Stimulated activated naive CD8-positive, alpha-beta T cell treated with anti-CD3 and anti-CD28 coated beads, Interleukin-15, amount 100 ng/mL, for 72 hours (primary cell): ENCODE data around the gene SIGLEC10.
"Not testable (repeated sequence)": the region's sequence is repeated elsewhere in the genome, so short reads cannot be mapped to it uniquely, and the experiment has no call there.

Source experiments
- ATAC-seq: fragments of 150-1000 bp; cut with Tn5 transposase; 2 replicates; pipeline ENCODE4 v1.10.0; 2021; ENCODE audit warnings: mild to moderate bottlenecking, moderate library complexity
- DNase-seq, 2 donors: peaks; one replicate each; pipeline ENCODE4 v3.0.0; 2021 to 2022
- H3K27ac Mint-ChIP-seq, 2 donors: one replicate each; pipeline ENCODE4 v1.8.0; 2022; ENCODE audit warnings: mild to moderate bottlenecking in 2 of 2, mixed read lengths in 2 of 2, moderate library complexity in 2 of 2
- H3K27me3 Mint-ChIP-seq: one replicate; pipeline ENCODE4 v1.8.0; 2022; ENCODE audit warnings: mixed read lengths
- H3K4me1 Mint-ChIP-seq: one replicate; pipeline ENCODE4 v1.8.0; 2022; ENCODE audit warnings: mild to moderate bottlenecking, mixed read lengths
- H3K4me3 Mint-ChIP-seq, 2 donors: one replicate each; pipeline ENCODE4 v1.8.0; 2022; ENCODE audit warnings: mild to moderate bottlenecking in 2 of 2, mixed read lengths in 2 of 2, moderate library complexity in 1 of 2
- H3K9me3 Mint-ChIP-seq, 2 donors: one replicate each; pipeline ENCODE4 v1.8.0; 2022; ENCODE audit warnings: mixed read lengths in 2 of 2

The SIGLEC10 gene

DNA sequence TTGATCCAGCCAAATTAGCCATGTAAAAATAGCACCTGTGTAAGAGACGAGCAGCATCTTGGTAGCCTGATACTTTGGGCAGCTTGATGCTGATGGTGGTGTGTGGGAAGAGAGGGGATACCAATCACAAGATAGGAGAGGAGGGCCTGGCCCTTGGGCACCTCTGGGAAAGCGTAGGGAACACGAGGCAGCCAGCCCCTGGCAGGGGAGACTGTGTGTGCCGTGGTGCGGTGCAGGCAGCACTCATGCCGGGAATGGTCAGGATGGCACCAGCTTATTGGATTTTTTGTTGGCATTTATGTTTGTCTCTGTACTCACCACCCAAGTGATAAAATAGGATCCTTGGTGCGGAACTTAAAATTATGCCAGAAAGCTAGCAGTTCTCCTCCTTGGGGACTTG is 30.6 kb upstream of the SIGLEC10 start:
- peaks cover 46% of the 10 kb centered on the region for H3K4me1 Mint-ChIP-seq
- peaks cover 39% of the 10 kb centered on the region for H3K27me3 Mint-ChIP-seq
- H3K9me3 Mint-ChIP-seq = peaks cover 18 to 21% of the 10 kb centered on the region in 2 donors
- ATAC-seq (peak; percentile 33), DNase-seq (no peak)
- H3K4me3 Mint-ChIP-seq = peak overlapping the region; percentile 76 to 87
- H3K27ac Mint-ChIP-seq = peak overlapping the region in 1 of 2 donors; percentile 13

DNA sequence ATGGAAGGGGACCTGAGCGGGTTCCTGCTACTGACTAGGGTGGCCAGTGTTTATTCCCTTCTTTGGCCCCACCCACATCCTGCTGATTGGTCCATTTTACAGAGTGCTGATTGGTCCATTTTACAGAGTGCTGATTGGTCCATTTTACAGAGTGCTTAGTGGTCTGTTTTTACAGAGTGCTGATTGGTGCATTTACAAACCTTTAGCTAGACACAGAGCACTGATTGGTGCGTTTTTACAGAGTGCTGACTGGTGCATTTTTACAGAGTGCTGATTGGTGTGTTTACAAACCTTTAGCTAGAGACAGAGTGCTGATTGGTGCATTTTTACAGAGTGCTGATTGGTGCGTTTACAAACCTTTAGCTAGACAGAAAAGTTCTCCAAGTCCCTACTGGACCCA is 30.1 kb upstream of the SIGLEC10 start:
- Mint-ChIP-seq H3K4me3 (peak overlapping the region in 1 of 2 donors; percentile 87), H3K27me3 (peaks cover 42% of the 10 kb centered on the region), H3K9me3 (peaks cover 18 to 21% of the 10 kb centered on the region in 2 donors), H3K4me1 (peaks cover 51% of the 10 kb centered on the region)
- H3K27ac Mint-ChIP-seq, ATAC-seq, DNase-seq: not testable (repeated sequence)

DNA sequence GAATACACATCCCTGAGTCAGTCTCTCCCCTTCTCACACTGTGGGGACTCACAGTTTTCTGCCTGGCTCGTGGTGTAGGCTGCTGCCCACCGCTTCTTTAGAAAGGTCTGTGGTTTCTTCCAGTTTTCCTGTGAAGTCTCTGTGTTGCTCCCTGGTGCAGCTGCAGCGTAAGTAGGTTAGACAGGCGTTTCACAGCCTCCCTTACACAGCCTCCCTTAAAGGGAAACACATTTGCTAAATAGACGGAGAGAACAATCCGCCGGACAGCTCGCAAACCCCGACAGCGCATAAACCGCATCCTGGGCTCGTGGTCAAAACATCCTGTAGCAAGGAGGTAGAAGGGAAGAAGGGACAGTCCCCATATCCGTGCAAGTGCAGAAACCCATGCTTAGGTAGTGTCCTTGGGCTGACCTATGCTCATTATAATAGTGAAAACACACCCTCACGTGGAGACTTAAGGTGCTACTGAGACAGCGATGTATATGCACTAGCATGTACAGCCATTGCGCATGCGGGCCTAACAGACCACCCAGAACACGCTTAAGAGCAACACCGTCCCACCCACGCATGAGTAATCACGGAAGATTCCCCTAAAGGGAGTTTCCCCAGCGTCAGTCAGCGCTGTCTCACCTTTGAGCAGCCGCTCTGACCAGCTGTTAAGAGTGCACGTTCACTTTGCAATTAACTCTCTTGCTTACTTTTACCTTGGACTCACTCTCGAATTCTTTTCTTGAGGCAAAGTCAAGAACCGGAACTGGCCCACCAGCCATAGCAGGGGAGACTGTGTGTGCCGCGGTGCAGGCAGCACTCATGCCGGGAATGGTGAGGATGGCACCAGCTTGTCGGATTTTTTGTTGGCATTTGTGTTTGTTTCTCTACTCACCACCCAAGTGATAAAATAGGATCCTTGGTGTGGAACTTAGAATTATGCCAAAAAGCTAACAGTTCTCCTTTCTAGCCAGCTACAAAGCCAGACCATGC is 24.3 kb upstream of the SIGLEC10 start:
- peak; percentile 91 to 95 for DNase-seq
- H3K4me1 Mint-ChIP-seq = peaks cover 60% of the 10 kb centered on the region
- H3K27ac Mint-ChIP-seq = peak overlapping the region in 1 of 2 donors; percentile 91
- H3K27me3 Mint-ChIP-seq = peaks cover 52% of the 10 kb centered on the region
- peak overlapping the region; percentile 73 to 74 for H3K4me3 Mint-ChIP-seq
- peaks cover 0 to 2% of the 10 kb centered on the region in 2 donors for H3K9me3 Mint-ChIP-seq
- peak; percentile 95 for ATAC-seq

DNA sequence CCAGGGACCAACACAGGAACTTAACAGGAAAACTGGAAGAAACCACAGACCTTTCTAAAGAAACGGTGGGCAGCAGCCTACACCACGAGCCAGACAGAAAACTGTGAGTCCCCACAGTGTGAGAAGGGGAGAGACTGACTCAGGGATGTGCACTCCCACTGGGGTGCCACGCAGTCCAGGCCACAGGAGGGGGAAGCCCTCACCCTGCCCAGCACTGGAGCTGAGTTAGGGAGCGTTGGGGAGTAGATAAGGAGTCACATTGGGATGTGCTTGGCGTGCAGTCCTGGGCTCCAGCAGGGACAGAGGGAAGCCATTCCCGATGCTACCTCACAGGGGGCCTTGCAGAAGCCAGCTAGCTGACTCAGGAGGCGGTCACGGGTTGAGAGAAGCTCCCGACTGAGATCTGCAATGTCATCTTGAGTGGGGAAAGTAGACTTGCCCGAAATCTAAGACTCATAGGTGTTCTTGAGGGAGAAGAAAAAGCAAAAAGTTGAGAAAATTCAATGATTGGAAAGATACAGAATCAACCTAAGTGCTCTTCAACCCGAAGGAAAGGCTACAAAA is 23.5 kb upstream of the SIGLEC10 start:
- Mint-ChIP-seq H3K4me1 (peaks cover 58% of the 10 kb centered on the region), H3K27ac (peak overlapping the region; percentile 54 to 66), H3K4me3 (peak overlapping the region; percentile 65 to 74), H3K9me3 (no peaks in the 10 kb centered on the region), H3K27me3 (peaks cover 54% of the 10 kb centered on the region)
- ATAC-seq = peak; percentile 8
- peak; percentile 35 to 53 for DNase-seq

DNA sequence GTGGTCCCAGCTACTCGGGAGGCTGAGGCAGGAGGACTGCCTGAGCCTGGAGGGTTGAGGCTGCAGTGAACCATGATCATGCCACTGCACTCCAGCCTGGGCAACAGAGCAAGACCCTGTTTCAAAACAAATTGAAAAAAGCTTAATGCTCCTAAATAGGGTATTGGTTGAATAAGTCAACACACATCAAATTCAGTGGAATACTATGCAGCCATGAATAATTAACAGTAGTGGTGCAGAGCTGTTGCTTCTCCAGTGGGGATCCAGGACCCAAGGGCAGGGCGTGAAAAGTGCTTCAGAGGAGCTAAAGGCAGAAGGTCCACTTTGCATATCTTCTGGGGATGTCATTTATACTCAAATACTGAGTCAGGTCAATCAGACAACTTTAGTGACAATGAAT is 22.6 kb upstream of the SIGLEC10 start:
- ATAC-seq (no peak), DNase-seq (no peak)
- Mint-ChIP-seq H3K4me3 (peak overlapping the region in 1 of 2 donors; percentile 27), H3K4me1 (peaks cover 58% of the 10 kb centered on the region), H3K27ac (peak overlapping the region in 1 of 2 donors; percentile 42), H3K27me3 (peaks cover 46% of the 10 kb centered on the region), H3K9me3 (no peaks in the 10 kb centered on the region)

DNA sequence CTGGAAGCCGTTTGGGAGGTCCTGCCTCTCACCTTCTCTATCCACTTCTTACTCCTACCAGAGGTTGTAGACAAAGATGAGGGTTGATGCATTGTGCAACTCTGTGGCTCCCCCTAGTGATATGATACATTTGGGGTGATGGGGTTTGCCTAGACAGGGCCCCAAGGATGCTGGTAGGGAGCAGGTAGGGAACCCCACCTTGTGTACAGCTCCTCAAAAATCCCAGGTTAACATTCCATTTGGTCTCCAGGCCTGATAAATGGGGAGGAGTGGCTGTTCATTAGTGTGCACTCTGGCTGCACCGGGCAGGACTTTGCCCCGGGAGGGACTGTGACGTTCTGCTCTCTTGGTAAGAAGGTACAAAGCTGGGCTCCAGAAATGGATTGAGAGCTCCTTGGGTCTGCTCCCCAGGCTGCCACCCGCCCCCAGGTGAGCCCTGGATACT is 21.6 kb upstream of the SIGLEC10 start:
- peak; percentile 38 to 44 for DNase-seq
- no peak overlapping the region for H3K27ac Mint-ChIP-seq
- H3K4me1 Mint-ChIP-seq = peaks cover 58% of the 10 kb centered on the region
- H3K9me3 Mint-ChIP-seq = no peaks in the 10 kb centered on the region
- peaks cover 36% of the 10 kb centered on the region for H3K27me3 Mint-ChIP-seq
- ATAC-seq = no peak
- H3K4me3 Mint-ChIP-seq = no peak overlapping the region

DNA sequence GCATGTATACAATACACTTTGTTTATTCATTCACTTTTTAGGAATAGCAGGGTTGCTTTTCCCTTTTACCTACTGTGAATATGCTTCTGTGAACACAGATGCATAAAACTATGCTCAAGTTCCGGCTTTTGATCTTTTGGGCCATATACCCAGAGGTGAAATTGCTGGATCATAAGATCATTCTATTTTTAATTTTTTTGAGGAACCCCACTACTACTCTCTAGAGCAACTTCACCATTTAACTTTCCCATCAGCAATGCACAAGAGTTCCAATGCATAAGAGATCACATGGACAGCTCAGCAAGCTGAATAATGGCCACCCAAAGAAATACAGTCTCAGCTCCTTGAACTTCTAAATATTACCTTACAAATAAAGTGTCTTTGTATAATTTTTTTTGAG is 17.0 kb upstream of the SIGLEC10 start:
- ATAC-seq (no peak), DNase-seq (no peak)
- Mint-ChIP-seq H3K4me1 (peaks cover 16% of the 10 kb centered on the region), H3K4me3 (no peak overlapping the region), H3K27ac (no peak overlapping the region), H3K9me3 (no peaks in the 10 kb centered on the region), H3K27me3 (peaks cover 23% of the 10 kb centered on the region)

DNA sequence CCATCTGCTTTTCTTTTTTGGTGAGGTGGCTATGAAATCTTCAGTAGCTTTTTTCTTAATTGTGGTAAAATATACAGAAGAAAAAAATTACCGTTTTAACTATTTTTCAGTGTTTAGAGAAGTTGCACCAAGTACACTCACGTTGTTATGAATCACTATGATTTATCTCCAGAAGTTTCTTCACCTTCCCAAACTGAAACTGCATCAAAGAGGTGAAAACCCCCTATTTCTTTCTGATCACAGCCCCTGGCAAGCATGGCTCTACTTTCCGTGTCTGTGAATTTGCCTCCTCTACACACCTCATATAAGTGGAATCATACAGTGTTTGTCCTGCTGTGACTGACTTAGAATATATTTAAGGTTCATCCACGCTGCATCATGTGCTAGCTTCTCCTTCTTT is 15.6 kb upstream of the SIGLEC10 start:
- Mint-ChIP-seq H3K4me1 (peaks cover 2% of the 10 kb centered on the region), H3K9me3 (no peaks in the 10 kb centered on the region), H3K27me3 (peaks cover 22% of the 10 kb centered on the region), H3K27ac (no peak overlapping the region), H3K4me3 (no peak overlapping the region)
- DNase-seq (no peak), ATAC-seq (no peak)

DNA sequence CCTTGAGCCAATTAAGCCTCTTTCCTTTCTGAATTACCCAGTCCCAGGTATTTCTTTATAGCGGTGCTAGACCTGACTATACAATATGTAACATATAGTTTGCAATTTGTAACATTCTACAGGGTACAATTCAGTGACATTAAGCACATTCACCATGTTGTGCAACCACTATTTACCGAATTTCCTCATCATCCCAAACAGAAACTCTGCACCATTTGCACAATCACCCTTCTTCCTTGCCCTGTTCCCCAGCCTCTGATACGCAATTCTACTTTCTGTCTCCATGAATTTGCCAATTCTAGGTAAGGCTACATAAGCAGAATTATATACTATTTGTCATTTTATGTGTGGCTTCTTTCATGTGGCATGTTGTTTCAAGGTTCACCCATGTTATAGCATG is 13.7 kb upstream of the SIGLEC10 start:
- H3K27ac Mint-ChIP-seq = no peak overlapping the region
- H3K4me3 Mint-ChIP-seq = no peak overlapping the region
- DNase-seq = no peak
- ATAC-seq = no peak
- no peaks in the 10 kb centered on the region for H3K9me3 Mint-ChIP-seq
- H3K4me1 Mint-ChIP-seq = no peaks in the 10 kb centered on the region
- peaks cover 13% of the 10 kb centered on the region for H3K27me3 Mint-ChIP-seq

DNA sequence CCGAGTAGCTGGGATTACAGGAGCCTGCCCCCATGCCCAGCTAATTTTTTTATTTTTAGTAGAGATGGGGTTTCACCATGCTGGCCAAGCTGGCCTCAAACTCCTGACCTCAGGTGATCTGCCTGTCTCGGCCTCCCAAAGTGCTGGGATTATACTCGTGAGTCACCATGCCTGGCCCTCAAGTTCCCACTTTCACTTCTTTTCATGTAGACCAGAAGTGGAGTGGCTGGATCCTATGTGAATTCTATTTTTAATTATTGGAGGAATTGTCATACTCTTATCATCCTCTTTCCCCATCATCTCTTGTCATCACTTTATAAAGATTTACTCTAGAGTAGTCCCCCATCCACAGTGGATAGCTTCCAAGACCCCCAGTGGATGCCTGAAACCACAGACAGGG is 12.8 kb upstream of the SIGLEC10 start:
- Mint-ChIP-seq H3K4me3 (no peak overlapping the region), H3K4me1 (no peaks in the 10 kb centered on the region), H3K9me3 (no peaks in the 10 kb centered on the region), H3K27ac (no peak overlapping the region), H3K27me3 (peaks cover 16% of the 10 kb centered on the region)
- ATAC-seq (no peak), DNase-seq (no peak)

DNA sequence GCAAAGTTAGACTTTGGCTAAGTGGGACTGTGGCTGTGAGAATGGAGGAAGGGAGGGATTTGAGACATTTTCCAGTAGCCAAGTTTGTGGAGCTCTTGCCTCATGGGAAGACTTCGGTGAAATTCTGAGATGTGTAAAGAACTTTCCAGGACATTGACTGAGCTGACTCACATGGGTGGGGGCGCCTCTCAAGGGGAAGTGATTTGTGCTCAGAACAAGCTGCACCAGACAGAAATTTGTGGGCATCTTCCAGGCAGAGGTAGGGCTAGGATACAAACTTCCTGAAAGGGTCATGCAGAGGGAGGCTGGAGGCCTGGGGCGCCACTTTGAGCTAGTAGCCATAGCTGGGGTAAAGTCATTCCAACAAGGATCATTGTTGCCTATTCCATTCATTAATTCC is 9.8 kb upstream of the SIGLEC10 start:
- no peak overlapping the region for H3K27ac Mint-ChIP-seq
- peaks cover under 1% of the 10 kb centered on the region for H3K4me1 Mint-ChIP-seq
- no peaks in the 10 kb centered on the region for H3K9me3 Mint-ChIP-seq
- H3K27me3 Mint-ChIP-seq = peaks cover 36% of the 10 kb centered on the region
- DNase-seq (no peak), ATAC-seq (no peak)
- no peak overlapping the region for H3K4me3 Mint-ChIP-seq

DNA sequence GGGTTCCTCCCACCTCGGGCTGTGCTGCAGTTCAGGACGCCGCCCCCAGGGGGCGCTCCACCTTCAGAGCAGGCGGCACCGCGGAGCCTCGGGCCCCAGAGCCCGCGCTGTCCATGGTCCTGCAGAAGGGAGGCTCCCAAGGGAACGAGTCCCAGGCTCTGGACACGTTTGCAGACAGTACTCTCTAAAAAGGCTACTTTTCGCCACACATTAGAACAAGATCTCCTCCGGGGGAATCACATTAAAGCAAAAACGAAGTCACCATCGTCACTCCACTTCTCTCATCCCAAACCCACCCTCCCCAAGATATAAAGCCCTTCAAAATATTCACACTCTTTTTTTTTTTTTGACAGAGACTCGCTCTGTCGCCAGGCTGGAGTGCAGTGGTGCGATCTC is 4.6 kb upstream of the SIGLEC10 start:
- Mint-ChIP-seq H3K27me3 (peaks cover 77% of the 10 kb centered on the region), H3K9me3 (no peaks in the 10 kb centered on the region), H3K4me3 (peak overlapping the region; percentile 22 to 31), H3K27ac (peak overlapping the region in 1 of 2 donors; percentile 34), H3K4me1 (peaks cover 22% of the 10 kb centered on the region)
- ATAC-seq (peak; percentile 79), DNase-seq (peak; percentile 84 to 86)

DNA sequence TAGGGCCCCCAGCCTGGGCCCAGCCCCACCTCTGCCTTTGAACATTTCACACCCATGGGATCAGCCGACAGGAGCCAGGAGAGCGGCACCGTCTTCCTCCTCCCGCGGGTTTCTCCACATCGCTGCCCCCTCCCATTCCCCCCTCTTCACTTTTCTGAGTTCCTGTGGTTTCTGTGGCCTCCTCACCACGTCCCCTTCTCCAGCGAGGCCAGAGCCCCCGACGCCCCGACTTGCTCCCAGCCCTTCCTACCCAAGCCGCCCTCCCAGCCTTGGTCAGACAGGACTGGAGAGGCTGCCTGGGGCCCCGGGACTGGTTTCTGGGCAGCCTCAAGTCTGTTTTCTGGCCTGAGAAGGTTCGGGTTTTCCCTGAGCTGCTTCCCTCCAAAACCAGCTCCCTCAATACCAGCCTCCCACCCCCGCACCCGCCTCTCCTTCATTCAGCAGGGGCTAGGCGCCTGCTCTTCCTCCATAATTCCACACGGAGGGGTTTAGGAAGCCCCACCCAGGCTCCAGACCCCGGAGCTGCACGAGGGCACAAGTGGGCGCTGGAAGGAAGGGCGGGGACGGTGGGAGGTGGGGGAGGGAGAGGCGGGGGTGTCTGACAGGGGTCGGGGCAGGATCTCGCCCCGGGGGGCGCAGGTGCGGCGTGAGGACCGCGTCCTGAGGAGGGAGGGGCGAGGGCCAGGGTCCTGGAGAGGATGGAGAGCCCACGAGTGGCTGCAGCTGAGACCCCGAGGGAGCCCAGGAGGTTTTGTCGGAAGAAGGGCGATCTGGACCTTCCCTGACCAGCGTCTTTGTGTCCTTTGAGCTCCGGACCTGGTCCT is 4.0 kb upstream of the SIGLEC10 start:
- peaks cover 26% of the 10 kb centered on the region for H3K4me1 Mint-ChIP-seq
- no peaks in the 10 kb centered on the region for H3K9me3 Mint-ChIP-seq
- peaks cover 77% of the 10 kb centered on the region for H3K27me3 Mint-ChIP-seq
- H3K27ac Mint-ChIP-seq = peak overlapping the region in 1 of 2 donors; percentile 34
- ATAC-seq (peak; percentile 33), DNase-seq (no peak)
- H3K4me3 Mint-ChIP-seq = peak overlapping the region; percentile 22 to 31

DNA sequence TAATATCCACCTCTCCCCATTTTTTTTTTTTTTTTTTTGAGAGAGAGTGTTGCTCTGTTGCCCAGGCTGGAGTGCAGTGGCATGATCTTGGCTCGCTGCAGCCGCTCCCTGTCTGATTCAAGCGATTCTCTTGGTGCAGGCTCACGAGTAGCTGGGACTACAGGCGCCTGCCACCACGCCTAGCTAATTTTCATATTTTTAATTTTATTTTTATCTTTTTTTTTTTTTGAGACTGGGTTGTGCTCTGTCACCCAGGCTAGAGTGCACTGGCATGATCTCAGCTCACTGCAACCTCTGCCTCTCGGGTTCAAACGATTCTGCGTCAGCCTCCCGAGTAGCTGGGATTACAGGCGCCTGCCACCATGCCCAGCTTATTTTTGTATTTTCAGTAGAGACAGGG is 3.1 kb upstream of the SIGLEC10 start:
- DNase-seq, H3K27ac Mint-ChIP-seq, H3K4me3 Mint-ChIP-seq, H3K9me3 Mint-ChIP-seq, ATAC-seq: not testable (repeated sequence)
- Mint-ChIP-seq H3K4me1 (peaks cover 26% of the 10 kb centered on the region), H3K27me3 (peaks cover 68% of the 10 kb centered on the region)

DNA sequence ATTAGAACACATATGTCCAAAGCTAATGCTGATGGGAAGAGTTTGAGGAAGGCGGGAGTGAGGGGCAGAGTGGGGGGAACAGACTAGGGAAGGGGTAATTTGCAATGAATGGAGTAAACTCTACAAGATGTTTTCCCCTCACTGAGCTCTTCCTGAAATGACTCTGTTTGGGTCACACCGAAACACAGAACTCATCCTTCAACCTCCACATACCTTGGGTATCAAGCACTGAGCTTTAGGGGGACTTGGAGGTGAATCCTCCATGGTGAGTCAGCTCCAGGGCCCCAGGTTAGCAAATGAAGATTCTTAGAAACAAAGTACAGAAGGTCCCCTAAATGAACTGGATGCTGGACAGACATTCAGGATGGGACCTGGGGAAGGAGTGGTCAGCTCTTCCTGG is 1.3 kb upstream of the SIGLEC10 start:
- Mint-ChIP-seq H3K4me1 (peaks cover 26% of the 10 kb centered on the region), H3K4me3 (no peak overlapping the region), H3K27ac (peak overlapping the region in 1 of 2 donors; percentile 56), H3K9me3 (no peaks in the 10 kb centered on the region), H3K27me3 (peaks cover 63% of the 10 kb centered on the region)
- ATAC-seq = no peak
- DNase-seq = no peak
